Activated CD4-positive, alpha-beta T cell treated with anti-CD3 and anti-CD28 coated beads, Interleukin-2, Interleukin-4, amounts not matched to agents 100 ng/mL and 50 ng/mL, durations not matched to agents 16 hours and 8 hours (primary cell): ENCODE data around the gene SSRP1.

Source experiments
- DNase-seq: peaks from one replicate; pipeline ENCODE4 v3.0.0-alpha.2; 2020; ENCODE audit warnings: low spot score

SSRP1 gene

DNA sequence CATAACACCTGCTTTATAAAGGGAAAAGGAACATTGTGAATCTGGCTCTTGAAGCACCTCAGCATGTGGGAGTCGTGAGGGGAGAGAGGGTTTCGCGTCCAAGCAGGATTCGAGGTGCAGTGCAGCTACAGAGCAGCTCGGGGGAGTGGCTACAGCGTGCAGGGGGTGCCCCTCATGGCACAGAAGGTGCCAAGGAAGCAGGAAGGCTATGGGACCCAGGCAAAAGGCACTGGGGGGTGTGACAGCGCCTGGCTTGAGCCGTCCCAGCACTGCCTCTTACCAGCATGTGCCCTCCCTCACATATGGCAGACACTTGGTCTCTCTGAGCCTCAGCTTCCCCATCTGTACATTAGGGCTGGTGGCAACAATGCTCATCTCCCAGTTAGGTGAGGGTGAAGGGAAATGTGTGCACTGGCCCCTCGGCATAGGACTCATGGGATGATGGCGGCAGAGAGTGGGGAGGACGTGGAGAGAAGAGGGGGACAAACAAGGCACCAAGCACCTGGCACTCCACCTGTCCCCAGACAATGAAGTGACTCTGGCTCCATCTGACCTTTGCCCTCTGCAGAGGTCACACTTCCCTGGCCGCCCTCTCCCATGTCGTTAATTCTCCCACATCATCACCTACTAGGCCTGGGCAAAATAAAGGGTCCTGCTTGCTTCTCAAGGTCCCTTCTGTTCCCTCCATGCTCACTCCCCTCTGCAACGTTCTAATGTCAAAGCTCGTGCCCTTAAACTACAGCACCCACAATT is 21.3 kb downstream of the SSRP1 start:
- DNase-seq, result no peak

DNA sequence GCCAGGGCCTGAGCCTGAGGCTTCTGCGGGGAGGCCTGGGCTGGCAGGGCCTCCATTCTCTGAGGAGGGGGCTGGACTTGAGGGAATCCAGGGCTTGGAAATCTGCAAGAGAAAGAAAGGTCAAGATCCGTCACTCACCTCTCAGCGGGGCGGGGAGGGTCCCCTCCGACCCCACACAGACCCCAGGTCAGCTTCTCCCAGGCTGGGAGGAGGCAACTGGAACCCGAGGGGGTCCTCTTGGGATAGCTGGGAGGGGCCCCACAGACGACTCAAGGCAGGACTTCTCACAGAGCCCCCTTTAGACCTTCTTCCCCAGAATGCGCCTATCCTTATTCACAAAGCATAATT is 21.9 kb downstream of the SSRP1 start:
- no peak for DNase-seq

DNA sequence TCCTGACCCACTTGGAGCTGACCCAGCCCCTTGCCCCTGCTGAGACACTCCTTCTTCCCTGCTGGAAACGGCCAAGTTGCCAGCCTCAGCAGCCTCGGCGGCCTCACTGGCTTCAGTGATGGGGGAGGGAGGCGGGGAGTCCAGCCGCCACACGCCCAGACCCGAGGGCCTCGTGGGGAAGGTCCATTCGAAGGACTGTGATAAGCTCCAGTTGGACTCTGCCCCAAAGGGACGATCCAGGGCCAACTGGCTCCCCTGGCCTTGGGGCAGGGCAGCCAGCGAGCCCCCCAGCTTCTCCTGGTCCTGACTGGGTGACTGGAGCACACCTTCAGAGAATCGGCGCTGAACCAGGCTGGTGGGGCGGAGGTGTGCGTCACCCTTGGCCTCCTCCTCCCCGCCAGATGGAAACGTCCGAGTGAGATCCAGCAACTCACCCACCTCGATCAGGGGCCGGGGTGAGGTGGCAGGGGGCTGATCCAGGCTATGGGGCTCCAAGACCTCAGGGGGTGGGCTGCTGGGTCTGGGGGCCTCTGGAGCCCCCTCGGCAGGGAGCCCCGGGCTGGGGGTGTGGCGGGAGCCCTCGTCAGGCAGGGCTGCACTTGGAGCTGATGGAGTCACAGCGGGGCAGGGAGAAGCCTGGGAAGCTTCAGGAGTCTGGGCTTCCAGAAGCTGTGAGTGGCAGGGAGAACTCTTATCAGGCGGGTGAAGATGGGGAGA is 22.5 kb downstream of the SSRP1 start:
- no peak for DNase-seq

DNA sequence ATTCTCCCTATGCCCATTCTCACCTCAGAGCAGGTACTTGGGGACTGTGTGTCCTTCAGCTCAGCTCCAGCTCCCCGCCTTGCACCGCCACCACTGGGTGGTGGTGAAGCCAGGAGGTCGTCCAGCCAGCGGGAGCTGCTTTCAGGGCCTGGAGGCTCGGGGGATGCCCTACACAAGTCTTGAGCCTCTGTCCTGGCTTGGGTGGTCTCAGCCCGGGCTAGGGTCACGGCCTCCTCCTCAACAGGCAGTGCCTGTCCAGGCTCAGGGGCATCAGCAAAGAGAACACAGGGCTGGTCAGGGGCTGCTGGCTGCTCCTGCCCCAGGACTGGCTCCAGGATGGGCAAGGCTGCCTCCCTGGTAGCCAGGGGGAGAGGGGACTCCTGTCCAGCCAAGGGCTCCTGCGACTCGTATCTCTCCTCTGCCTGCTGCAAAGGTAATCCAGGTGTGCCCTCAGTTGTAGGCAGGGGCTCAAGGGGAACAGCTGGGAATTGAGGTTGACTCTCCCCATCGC is 23.1 kb downstream of the SSRP1 start:
- DNase-seq, result no peak

DNA sequence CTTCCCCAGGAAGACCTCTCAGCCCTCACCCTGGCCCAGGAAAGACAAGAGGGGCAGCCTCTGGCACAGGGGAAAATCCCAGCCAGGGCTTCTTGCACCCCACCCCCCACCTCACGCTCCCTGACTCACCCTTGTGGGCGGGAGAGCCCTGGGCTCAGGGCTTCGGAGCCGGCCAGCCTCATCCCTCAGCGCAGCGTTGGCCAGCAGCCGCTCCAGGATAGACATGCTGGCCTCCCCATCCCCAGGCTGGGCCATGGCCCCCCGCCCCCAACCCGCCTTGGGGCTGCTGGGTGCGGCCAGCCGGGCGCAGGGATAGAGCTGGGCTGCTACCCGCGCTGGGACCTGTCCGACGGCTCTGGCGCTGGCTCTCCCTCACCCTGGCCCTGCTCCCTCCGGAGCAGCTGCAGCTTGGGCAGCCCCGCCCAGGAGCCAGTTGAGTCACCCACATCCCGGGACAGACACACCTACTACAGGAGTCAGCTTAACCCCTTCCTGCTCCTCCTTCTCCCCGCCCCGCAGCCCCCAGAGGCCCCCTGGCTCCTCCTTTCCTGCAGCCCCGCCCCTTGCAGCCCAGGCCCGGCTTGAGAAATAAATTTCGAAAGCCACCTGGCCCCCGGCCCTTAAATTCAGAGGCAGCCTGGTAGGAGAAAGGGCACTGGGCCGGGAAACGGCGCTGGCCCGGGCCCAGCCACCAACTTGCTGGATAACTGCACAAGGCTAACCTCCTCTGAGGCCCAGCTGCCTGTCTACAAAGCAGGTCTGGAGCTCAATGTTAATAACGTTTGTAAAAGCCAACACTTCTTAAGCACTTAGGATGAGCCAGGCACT is 24.4 kb downstream of the SSRP1 start:
- peak; percentile 87 for DNase-seq

DNA sequence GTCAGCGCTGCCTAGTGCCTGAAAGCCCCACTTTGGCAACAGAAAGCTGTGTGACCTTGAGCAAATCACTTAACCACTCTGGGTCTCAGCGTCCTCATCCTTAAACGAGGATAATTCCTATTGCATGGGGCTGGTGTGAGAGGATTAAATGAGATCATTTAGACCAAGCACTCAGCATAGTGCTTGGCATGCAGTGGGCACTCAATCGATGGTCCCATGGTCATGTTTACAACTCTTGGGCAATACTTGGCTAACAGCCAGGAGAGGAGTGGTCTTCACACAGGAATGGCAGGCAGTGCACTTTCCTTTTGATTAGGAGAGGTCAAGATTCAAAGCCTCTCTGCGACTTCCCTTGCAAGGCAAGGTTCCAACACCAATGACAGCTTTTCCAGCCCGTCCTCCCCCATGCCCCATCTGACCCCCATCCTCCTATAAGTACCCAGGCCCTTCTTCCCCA is 25.0 kb downstream of the SSRP1 start:
- no peak for DNase-seq

DNA sequence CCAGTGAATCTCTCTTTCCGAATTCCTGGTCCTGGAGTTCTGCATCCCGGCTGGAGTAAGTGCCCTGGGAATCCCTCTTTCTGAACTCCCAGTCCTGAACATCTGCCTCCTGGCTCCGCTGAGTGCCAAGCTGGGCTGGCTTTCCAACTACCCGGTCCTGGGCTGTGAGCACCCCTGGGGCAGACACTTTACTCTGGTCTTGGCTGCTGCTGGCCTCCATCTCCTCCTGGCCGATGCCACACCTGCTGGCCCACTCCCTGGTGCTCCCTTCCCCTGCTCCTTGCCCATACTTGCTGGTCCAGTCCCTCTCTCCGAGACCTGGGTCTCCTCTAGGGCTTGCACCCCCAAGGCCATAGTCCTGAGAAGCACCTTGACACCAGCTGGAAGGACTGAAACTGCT is 25.6 kb downstream of the SSRP1 start:
- no peak for DNase-seq

DNA sequence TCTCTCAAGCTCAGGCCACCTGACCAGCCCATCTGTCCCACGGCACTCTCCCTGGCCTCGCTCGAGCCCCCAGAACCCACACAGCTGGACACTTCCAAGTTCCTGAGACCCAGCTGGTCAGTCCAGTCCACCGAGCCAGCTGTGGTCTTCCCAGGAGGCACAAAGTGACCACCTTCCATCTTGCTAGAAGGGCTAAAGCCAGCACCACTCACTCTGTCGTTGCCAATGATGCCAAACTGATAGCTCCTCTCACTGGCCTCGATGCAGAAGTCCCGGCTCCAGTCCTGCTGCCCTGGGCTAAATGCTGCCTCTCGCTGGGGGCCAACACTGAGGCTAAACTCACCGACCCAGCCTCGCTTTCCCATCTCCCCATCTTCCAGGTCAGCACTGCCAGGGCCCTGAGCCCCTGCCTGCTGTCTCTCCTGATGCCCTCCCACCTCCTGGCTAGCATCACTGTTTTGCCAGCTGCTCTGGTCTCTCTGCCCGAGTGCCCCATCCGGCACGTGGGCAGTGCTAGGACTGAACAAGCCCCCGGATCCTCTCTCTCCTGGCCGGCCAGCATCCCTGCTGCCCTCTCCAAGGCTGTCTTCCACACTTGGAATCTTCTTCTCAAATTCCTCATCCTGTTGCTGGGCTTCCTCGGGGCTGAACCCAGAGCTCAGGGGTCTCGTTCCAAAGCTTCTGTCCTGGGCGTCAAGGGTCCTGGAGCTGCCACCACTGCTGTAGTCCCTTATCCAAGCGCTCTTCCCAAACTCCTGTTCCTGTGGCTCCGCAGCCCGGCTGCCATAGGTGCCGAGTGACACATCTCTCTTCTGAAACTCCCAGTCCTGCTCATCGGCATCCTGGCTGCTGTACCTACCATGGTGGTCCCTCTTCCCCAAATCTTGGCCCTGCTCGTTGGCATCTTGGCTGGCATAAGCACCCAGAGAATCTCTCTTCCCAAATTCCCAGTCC is 26.3 kb downstream of the SSRP1 start:
- no peak for DNase-seq

DNA sequence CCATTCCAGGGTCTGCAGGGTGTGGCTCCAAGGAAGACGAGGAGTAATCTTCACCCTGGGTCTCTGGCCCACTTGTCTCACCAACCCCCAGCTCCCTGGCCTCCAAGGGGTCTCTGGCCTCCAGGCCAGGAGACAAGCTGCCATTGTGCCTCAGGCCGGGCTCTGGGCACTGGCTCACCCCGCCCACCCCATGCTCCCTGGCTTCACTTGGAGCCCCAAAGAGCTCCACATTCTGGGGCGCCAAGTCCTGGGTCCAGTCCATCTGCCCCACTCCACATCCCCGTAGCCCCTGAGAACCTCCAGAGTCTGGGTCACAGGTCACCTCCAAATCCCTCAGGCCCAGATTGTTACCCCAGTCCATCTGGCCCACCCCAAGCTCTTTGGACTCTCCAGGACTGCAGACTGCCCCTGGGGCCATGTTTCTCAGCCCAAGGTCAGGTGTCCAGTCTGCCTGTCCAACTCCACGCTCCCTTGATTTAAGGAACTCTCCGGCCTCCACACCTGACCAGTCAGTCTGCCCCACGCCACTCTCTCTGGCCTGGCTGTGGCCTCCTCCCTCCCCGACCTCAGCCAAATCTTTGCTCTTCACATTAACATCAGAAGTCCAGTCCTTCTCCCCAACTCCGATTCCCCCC is 27.1 kb downstream of the SSRP1 start:
- no peak for DNase-seq

DNA sequence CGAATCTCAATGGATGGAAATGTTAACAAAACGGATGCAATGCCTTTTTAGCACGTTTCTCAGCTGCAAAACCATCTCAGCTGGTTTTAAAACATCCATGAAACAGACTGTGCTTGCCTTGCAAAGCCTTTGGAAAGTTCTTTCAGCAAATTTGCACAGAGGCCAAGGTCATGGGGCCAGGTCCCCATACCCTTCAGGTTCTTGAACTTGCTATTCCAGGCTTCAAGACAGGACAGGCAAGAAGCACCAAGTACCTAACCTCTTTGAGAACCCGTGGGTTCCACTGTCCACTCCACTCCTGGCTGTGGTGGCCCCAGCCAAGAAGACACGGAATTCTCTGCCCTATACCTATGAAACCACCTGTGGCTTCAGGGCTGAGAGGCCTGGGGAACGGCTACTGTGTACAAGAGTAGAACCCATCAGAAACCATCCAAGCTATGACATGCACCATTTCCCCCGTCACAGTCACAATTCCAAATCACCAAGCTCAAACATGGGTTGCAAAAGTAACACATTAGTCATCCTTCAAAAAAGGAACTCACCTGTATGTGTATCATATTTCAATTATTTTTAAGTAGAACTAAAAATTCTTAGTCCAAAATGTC is 27.9 kb downstream of the SSRP1 start:
- DNase-seq, result no peak

DNA sequence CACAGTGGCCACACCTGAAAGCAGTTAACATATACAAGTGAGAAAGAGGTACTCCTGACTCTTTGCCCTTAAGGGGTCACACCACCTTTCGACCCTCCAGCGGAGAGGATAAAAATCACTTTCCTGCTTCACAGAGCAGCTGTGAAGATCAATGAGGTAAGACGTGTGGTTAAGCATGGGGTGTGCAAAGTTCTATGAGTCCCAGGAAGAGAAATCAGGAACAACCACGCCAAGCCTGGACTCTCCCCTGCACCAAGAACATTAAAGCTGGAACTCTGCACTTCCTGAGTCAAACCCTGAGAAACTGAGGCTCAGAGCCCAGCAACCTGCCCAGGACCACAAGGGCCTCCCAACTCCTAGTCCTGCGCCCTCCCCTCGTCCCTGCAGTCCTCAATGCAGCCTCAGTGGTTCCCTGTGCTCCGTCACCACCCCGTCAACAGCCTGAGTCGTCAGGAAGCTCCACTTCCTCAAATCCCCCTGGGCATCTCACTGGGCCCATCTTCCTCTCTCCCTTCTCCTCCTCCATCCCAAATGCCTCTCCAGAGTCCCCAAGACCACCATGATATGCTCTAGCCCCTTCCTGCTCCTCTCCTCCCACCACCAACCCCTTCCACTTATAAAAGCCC is 28.6 kb downstream of the SSRP1 start:
- no peak for DNase-seq

DNA sequence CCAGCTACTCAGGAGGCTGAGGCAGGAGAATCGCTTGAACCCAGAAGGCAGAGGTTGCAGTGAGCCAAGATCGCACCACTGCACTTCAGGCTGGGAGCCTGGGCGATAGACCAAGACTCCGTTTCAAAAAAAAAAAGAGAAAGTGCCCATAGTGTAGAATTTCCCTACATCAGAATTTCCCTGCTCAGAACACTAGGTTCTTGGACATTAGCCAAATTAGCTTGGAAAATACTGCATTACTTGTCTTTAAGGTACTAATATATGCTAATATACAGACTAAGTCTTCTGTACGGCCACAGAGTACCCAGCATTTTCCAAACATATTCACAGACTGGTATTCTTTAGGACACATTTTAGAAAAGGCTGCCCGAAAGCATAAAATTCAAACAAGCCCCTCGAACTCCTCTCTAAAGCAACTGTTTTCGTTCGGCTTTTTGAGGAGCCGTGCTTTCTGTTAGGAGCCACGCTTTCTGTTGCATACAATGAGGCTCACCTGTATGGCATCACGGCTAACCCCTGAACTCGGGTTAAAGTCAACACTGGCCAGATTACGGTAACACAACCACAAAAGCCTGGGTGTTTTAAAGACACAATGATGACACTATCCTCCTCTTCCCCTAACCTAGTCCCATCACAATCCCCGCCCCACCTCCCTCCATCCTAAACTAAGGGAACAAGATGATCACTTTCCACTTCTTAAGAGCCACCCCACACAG is 29.4 kb downstream of the SSRP1 start:
- DNase-seq, result no peak

DNA sequence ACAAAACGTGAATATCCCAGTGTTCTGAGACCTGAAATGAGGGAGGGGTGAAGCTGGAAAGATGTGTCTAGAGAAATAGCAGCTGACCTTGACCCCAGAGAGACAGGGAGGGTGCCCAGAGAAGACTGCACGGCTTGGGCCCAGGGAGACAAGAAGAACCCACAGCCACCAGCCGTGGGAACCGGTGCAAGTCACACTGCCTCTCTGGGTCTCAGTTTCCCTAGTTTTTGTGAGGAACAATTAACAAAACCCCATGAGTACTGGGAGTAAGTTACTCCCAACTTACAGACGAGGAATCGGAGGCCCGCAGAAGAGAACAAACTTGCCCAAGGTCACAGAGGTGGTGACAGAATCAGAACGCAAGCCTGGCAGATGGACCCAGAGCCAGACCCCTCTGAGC is 30.2 kb downstream of the SSRP1 start:
- DNase-seq, result no peak

DNA sequence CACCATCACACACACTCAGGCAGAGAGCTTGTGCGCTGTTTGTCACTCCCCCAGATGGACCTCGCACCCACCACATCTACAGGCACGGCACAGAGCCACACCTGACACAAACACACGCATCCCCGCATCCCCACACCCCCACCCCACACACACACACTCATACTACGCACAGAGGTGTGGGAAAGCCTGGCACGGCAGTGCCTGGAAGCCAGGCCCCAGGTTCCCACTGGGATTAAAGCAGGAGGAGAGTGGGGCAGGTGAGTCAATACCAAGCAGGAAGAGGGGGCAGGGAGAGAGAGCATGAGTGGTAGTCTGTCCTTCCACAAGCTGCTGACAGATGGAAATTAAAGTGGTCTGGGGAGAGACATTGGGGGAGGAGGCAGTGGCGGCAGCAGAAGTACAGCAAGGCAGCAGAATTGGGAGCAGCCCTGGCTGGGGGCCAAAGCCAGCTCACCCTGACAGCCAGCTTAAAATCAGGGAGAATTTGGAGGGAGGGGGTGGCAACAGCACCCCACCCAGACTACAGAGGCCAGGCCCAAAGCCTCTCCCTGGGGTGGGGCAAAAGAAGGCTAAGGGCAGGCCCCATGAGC is 31.6 kb downstream of the SSRP1 start:
- no peak for DNase-seq

DNA sequence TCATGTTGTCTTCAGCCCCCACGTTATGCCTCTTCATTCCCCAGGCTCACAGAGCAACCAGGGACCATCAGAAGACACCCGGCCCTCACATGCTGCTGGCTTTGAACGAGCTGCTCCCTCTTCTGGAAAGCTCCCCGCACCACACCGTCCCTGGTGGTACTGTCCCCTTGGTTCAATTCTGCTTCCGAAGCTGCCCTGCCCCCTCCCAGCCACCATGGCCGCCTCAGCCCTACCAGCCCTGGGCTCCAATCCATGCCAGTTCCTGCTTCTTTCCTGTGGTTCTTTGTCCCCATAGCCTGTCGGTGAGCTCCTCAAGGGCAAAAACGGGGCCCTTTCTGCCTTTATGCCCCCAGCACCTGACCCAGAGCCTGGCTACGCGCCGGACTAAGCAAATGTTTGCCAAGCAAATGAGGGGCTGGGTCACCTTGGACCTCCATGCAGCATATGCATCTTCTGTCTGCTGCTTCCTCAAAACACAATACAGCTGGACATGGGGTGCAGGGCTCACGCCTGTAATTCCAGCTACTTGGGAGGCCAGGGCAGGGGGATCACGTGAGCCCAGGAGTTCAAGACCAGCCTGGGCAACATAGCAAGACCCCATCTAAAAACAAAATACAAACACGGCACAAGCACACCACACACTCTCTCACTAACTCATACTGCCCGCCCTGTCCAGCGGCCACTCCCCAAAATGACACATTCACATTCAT is 32.3 kb downstream of the SSRP1 start:
- no peak for DNase-seq

DNA sequence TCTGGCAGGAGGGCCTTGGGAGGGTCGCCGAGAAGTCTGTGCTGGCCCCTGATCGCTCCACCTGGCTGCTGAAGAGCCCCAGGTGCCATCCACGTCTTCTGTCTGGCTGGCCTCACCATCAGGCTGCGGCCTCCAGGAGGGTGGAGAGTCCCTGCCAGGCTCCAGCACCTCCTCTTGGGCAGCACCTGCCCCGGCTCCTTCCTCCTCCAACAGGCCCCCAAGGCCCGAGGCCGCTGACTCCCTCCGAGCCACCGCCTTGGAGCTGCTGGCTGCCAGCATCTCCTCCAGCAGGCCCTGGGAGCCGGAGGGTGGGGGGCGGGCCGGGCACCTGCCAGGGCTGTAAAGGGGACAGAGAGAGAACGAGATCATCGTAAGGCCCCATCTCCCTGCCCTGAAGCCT is 33.2 kb downstream of the SSRP1 start:
- no peak for DNase-seq

DNA sequence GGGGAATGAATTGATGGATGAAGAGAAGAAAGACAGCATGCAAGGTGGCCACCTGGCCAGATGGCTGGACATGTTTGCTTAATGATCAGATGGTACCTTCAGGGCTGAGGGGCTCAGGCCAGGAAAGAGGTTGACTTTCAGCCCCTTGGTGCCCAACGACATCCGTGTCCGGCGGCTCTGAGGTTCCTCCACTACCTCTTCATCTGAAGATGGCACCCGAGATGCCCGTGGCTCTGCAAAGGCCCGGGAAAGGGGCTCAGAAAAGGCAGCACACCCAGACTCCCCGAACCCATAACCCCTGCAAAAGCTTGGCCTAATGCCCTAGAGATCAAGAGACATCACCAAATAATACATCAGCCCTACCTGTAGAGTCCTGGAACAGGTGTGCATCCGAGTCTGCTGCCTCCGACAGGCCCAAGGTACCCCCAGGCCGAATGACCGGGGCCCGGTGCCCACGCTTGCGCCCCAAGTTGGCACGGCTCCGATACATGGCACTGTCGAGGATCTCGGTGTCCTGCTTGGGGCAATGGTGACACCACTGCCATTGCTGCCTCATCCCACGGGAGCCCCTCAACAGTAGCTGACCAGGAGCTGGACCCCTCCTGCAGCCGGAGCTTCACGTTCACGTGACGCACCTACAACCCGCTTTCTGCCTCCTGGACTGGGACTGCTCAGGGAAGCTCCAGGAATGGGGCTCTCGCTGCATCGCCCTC is 33.8 kb downstream of the SSRP1 start:
- no peak for DNase-seq

DNA sequence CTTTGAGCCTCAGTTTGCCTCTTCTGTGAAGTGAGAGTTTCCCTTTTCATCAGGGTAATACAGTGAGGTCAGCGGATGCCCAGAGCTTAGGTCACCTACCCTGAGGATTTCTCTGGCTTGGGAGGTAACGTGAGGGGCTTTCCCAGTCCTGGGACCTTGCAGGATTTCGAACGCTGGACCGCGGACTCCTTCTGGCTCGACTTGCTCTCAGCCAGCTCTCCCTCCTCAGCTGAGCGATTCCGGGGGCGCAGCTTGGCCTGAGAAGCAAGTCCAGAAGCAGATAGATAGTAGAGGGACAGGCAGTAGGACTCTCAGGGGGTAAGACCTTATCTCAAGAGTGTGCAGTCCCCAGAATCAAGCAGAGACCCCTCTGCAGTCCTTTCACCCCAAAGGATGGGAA is 34.9 kb downstream of the SSRP1 start:
- DNase-seq, result no peak
